ENCODE results near the gene SDC1.

The SDC1 gene, protein sequence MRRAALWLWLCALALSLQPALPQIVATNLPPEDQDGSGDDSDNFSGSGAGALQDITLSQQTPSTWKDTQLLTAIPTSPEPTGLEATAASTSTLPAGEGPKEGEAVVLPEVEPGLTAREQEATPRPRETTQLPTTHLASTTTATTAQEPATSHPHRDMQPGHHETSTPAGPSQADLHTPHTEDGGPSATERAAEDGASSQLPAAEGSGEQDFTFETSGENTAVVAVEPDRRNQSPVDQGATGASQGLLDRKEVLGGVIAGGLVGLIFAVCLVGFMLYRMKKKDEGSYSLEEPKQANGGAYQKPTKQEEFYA

DNA sequence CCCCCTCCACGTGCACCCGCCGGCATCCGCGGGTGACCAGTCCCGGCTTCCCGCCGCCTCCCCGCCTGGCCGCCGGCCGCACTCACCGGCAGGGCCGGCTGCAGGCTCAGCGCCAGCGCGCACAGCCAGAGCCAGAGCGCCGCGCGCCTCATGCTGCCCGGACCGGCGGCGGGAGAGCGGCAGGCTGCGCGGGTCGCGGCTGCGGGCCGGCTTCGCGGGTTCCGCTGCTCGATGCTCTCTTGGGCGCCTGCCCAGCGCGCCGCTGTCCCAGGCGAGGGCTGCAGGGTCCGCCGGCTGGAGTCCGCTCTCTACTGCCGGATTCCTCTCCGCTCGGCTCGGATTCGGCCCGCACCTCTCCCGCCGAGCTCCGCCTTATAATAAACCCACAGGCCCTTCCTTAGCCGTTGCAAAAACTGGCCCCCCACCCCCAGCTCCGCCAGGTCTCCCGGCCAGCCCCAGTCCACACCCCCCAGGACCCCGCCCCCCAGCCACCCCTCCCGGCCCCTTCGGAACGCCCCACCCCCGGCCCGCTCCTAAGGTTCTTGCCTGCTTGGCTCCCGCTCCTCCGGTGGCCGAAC, at the start of gene SDC1:
Gene SDC1 (minus strand): TSS at position 415 of the 578 bp plus-strand sequence. CDS start 263 bp downstream, at position 152.
- TF ChIP-seq NFIC (IDR thresholded peaks at IDR 0.05) = no peak; the same call in 1 of the 2 replicates
- no peak for TF ChIP-seq FOXM1 (IDR thresholded peaks at IDR 0.05; ENCODE audit: borderline replicate concordance, low read depth)
- no peak; the same call in 1 of the 2 replicates for TF ChIP-seq ZBTB7A (IDR thresholded peaks at IDR 0.05; ENCODE audit: low read depth)
- TF ChIP-seq EGR1 (IDR thresholded peaks at IDR 0.05) = no peak
- no peak for TF ChIP-seq TEAD4 (IDR thresholded peaks at IDR 0.05)
- no peak for TF ChIP-seq YY1 (IDR thresholded peaks at IDR 0.05; ENCODE audit: low read depth)
- TF ChIP-seq, protein P1, sequence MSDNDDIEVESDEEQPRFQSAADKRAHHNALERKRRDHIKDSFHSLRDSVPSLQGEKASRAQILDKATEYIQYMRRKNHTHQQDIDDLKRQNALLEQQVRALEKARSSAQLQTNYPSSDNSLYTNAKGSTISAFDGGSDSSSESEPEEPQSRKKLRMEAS (IDR thresholded peaks at IDR 0.05) = peak; percentile 84
- TF ChIP-seq CEBPB (IDR thresholded peaks at IDR 0.05) = no peak
- no peak for TF ChIP-seq EP300 (IDR thresholded peaks at IDR 0.05; ENCODE audit: borderline replicate concordance)
- TF ChIP-seq TAF1 (IDR thresholded peaks at IDR 0.05; ENCODE audit: low read depth) = peak; percentile 23; the same call in 1 of the 2 replicates
- TF ChIP-seq, protein P2, sequence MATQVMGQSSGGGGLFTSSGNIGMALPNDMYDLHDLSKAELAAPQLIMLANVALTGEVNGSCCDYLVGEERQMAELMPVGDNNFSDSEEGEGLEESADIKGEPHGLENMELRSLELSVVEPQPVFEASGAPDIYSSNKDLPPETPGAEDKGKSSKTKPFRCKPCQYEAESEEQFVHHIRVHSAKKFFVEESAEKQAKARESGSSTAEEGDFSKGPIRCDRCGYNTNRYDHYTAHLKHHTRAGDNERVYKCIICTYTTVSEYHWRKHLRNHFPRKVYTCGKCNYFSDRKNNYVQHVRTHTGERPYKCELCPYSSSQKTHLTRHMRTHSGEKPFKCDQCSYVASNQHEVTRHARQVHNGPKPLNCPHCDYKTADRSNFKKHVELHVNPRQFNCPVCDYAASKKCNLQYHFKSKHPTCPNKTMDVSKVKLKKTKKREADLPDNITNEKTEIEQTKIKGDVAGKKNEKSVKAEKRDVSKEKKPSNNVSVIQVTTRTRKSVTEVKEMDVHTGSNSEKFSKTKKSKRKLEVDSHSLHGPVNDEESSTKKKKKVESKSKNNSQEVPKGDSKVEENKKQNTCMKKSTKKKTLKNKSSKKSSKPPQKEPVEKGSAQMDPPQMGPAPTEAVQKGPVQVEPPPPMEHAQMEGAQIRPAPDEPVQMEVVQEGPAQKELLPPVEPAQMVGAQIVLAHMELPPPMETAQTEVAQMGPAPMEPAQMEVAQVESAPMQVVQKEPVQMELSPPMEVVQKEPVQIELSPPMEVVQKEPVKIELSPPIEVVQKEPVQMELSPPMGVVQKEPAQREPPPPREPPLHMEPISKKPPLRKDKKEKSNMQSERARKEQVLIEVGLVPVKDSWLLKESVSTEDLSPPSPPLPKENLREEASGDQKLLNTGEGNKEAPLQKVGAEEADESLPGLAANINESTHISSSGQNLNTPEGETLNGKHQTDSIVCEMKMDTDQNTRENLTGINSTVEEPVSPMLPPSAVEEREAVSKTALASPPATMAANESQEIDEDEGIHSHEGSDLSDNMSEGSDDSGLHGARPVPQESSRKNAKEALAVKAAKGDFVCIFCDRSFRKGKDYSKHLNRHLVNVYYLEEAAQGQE (IDR thresholded peaks at IDR 0.05; ENCODE audit: low read depth) = no peak

GRCh38 chr2:20273042-20273441, 48.1 kb upstream of the SDC1 start:
- no peak for TF ChIP-seq NFIC (IDR thresholded peaks at IDR 0.05)
- TF ChIP-seq FOXM1 (IDR thresholded peaks at IDR 0.05; ENCODE audit: borderline replicate concordance, low read depth) = no peak
- no peak for TF ChIP-seq TCF12 (IDR thresholded peaks at IDR 0.05; ENCODE audit: low read depth)
- TF ChIP-seq, protein P2 (IDR thresholded peaks at IDR 0.05; ENCODE audit: low read depth) = no peak
- TF ChIP-seq EGR1 (IDR thresholded peaks at IDR 0.05) = no peak
- no peak for TF ChIP-seq TEAD4 (IDR thresholded peaks at IDR 0.05)
- no peak for TF ChIP-seq YY1 (IDR thresholded peaks at IDR 0.05; ENCODE audit: low read depth)
- TF ChIP-seq TAF1 (IDR thresholded peaks at IDR 0.05; ENCODE audit: low read depth) = no peak
- TF ChIP-seq, protein P3, sequence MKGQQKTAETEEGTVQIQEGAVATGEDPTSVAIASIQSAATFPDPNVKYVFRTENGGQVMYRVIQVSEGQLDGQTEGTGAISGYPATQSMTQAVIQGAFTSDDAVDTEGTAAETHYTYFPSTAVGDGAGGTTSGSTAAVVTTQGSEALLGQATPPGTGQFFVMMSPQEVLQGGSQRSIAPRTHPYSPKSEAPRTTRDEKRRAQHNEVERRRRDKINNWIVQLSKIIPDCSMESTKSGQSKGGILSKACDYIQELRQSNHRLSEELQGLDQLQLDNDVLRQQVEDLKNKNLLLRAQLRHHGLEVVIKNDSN (IDR thresholded peaks at IDR 0.05) = no peak
- TF ChIP-seq, protein P1 (IDR thresholded peaks at IDR 0.05) = no peak
- no peak for TF ChIP-seq RAD21 (IDR thresholded peaks at IDR 0.05; ENCODE audit: low read depth)
- no peak for TF ChIP-seq CREB1 (IDR thresholded peaks at IDR 0.05; ENCODE audit: low read depth)
- TF ChIP-seq ZBTB7A (IDR thresholded peaks at IDR 0.05; ENCODE audit: low read depth) = no peak

GRCh38 chr2:20267529-20267928, 42.6 kb upstream of the SDC1 start:
- no peak for TF ChIP-seq RAD21 (IDR thresholded peaks at IDR 0.05; ENCODE audit: low read depth)
- TF ChIP-seq EP300 (IDR thresholded peaks at IDR 0.05; ENCODE audit: borderline replicate concordance) = no peak
- TF ChIP-seq, protein P3 (IDR thresholded peaks at IDR 0.05) = no peak
- TF ChIP-seq CEBPB (IDR thresholded peaks at IDR 0.05) = no peak
- no peak for TF ChIP-seq CREB1 (IDR thresholded peaks at IDR 0.05; ENCODE audit: low read depth)
- no peak for TF ChIP-seq NFIC (IDR thresholded peaks at IDR 0.05)
- no peak for TF ChIP-seq TAF1 (IDR thresholded peaks at IDR 0.05; ENCODE audit: low read depth)
- TF ChIP-seq ZBTB7A (IDR thresholded peaks at IDR 0.05; ENCODE audit: low read depth) = no peak
- no peak for TF ChIP-seq TCF12 (IDR thresholded peaks at IDR 0.05; ENCODE audit: low read depth)
- no peak for TF ChIP-seq YY1 (IDR thresholded peaks at IDR 0.05; ENCODE audit: low read depth)
- TF ChIP-seq, protein P1 (IDR thresholded peaks at IDR 0.05) = no peak

- no peak for TF ChIP-seq CREB1 (IDR thresholded peaks at IDR 0.05; ENCODE audit: low read depth)
- TF ChIP-seq FOXM1 (IDR thresholded peaks at IDR 0.05; ENCODE audit: borderline replicate concordance, low read depth) = no peak
- no peak for TF ChIP-seq EP300 (IDR thresholded peaks at IDR 0.05; ENCODE audit: borderline replicate concordance)
- TF ChIP-seq NFIC (IDR thresholded peaks at IDR 0.05) = no peak
- TF ChIP-seq TCF12 (IDR thresholded peaks at IDR 0.05; ENCODE audit: low read depth) = no peak
These were observed 39.7 kb upstream of the SDC1 start for GRCh38 chr2:20264629-20265028.

GRCh38 chr2:20257411-20257810, 32.5 kb upstream of the SDC1 start:
- no peak for TF ChIP-seq TAF1 (IDR thresholded peaks at IDR 0.05; ENCODE audit: low read depth)
- TF ChIP-seq, protein P3 (IDR thresholded peaks at IDR 0.05) = no peak
- no peak for TF ChIP-seq RAD21 (IDR thresholded peaks at IDR 0.05; ENCODE audit: low read depth)
- no peak for TF ChIP-seq TEAD4 (IDR thresholded peaks at IDR 0.05)
- no peak for TF ChIP-seq FOXM1 (IDR thresholded peaks at IDR 0.05; ENCODE audit: borderline replicate concordance, low read depth)
- TF ChIP-seq, protein P1 (IDR thresholded peaks at IDR 0.05) = no peak
- TF ChIP-seq TCF12 (IDR thresholded peaks at IDR 0.05; ENCODE audit: low read depth) = no peak
- TF ChIP-seq, protein P2 (IDR thresholded peaks at IDR 0.05; ENCODE audit: low read depth) = no peak
- TF ChIP-seq CREB1 (IDR thresholded peaks at IDR 0.05; ENCODE audit: low read depth) = no peak
- TF ChIP-seq CEBPB (IDR thresholded peaks at IDR 0.05) = no peak
- no peak for TF ChIP-seq NFIC (IDR thresholded peaks at IDR 0.05)
- TF ChIP-seq EP300 (IDR thresholded peaks at IDR 0.05; ENCODE audit: borderline replicate concordance) = no peak
- TF ChIP-seq ZBTB7A (IDR thresholded peaks at IDR 0.05; ENCODE audit: low read depth) = no peak
- TF ChIP-seq EGR1 (IDR thresholded peaks at IDR 0.05) = no peak
- TF ChIP-seq YY1 (IDR thresholded peaks at IDR 0.05; ENCODE audit: low read depth) = no peak
